HepG2 (cell line): ENCODE results near the gene FAT1. TPM values are rescaled to one million over a fixed set of nuclear protein-coding genes. Genes with fewer than 3 reads are reported as not detected.

ENCODE experiments used
- BCL6 ChIP-seq: IDR thresholded peaks from 2 replicates; pipeline ENCODE4 v1.6.1; 2016; ENCODE audit warnings: missing genetic modification reagents, missing compliant biosample characterization
- BORCS8-MEF2B ChIP-seq: sonication (generic); formaldehyde crosslinking; IDR thresholded peaks from 2 replicates; pipeline ENCODE4 v1.8.0; 2022; ENCODE audit warnings: mild to moderate bottlenecking, missing genetic modification reagents
- CCDC6 ChIP-seq: sonication (generic); formaldehyde crosslinking; IDR thresholded peaks from 2 replicates; pipeline ENCODE4 v1.8.1; 2022; ENCODE audit warnings: mild to moderate bottlenecking, missing genetic modification reagents, moderate library complexity
- CENPT ChIP-seq: sonication (generic); formaldehyde crosslinking; IDR thresholded peaks from 2 replicates; pipeline ENCODE4 v1.8.0; 2022; ENCODE audit warnings: low read depth, mild to moderate bottlenecking, moderate library complexity, missing genetic modification reagents
- FIP1L1 ChIP-seq: fragments of 200-400 bp; formaldehyde crosslinking; IDR thresholded peaks from 2 replicates; pipeline ENCODE4 v1.6.1; 2018; ENCODE audit warnings: low read depth, mild to moderate bottlenecking, low read length, moderate library complexity, borderline replicate concordance; ENCODE audit not compliant: insufficient read depth
- GTF3A ChIP-seq: sonication (generic); formaldehyde crosslinking; conservative IDR thresholded peaks from 2 replicates; pipeline ENCODE4 v1.4.0; 2020; ENCODE audit warnings: mild to moderate bottlenecking, missing genetic modification reagents
- HMG20B ChIP-seq: conservative IDR thresholded peaks from 2 replicates; pipeline ENCODE4 v1.6.1; 2016; ENCODE audit warnings: missing genetic modification reagents, missing compliant biosample characterization
- MTF2 ChIP-seq: sonication (generic); formaldehyde crosslinking; IDR thresholded peaks from 2 replicates; pipeline ENCODE4 v1.5.0; 2020; ENCODE audit warnings: missing genetic modification reagents, borderline replicate concordance
- RBM22 ChIP-seq: fragments of 200-400 bp; formaldehyde crosslinking; optimal IDR thresholded peaks from 2 replicates; pipeline ENCODE3; 2017; ENCODE audit warnings: mild to moderate bottlenecking, low read length, moderate library complexity
- ZNF556 ChIP-seq: sonication (generic); formaldehyde crosslinking; IDR thresholded peaks from 2 replicates; pipeline ENCODE4 v1.4.0; 2020; ENCODE audit warnings: mild to moderate bottlenecking, missing genetic modification reagents, borderline replicate concordance
- ZNF7 ChIP-seq: IDR thresholded peaks from 2 replicates; pipeline ENCODE4 v1.6.1; 2016; ENCODE audit warnings: missing biosample characterization, missing genetic modification reagents
- ZNF720 ChIP-seq: sonication (generic); formaldehyde crosslinking; IDR thresholded peaks from 2 replicates; pipeline ENCODE4 v1.4.0; 2020; ENCODE audit warnings: missing genetic modification reagents
- polyA plus RNA-seq, 8 experiments: library from polyadenylated mRNA; depleted of rRNA in 3 of 8; stranded (reverse) in 7 of 8; unstranded in 1 of 8; fragments of >200 nt; fragmentation: Illumina TruSeq in 4 of 8; extraction: Trizol in 4 of 8; gene quantifications; 2 replicates each; pipeline versions ENCODE4 v1.2.1 to v1.2.3, GENCODE V29; 2011 to 2016; ENCODE audit warnings: low read depth in 4 of 8, missing spikeins in 1 of 8, mixed read lengths in 1 of 8; ENCODE audit not compliant: insufficient read depth in 1 of 8
- total RNA-seq, 5 experiments: library from RNA; depleted of rRNA; stranded (reverse); fragments of >200 nt; fragmentation: Illumina TruSeq; extraction: Trizol; gene quantifications; 2 replicates each; pipeline ENCODE4 v1.2.3, GENCODE V29; 2016; ENCODE audit warnings: low read depth in 1 of 5
- TF ChIP-seq, protein P1 (sequence below): sonication (generic); formaldehyde crosslinking; IDR thresholded peaks from 2 replicates; pipeline ENCODE4 v1.4.0; 2020; ENCODE audit warnings: mild to moderate bottlenecking, missing genetic modification reagents, borderline replicate concordance
- TF ChIP-seq, protein P2 (sequence below): sonication (generic); formaldehyde crosslinking; IDR thresholded peaks from 2 replicates; pipeline ENCODE4 v1.4.0; 2020; ENCODE audit warnings: missing genetic modification reagents; ENCODE audit errors: not compliant biosample characterization
- TF ChIP-seq, protein P3 (sequence below): IDR thresholded peaks from 2 replicates; pipeline ENCODE4 v1.6.1; 2016; ENCODE audit warnings: control low read depth
- TF ChIP-seq, protein P4 (sequence below): sonication (generic); formaldehyde crosslinking; IDR thresholded peaks from 2 replicates; pipeline ENCODE4 v1.4.0; 2020; ENCODE audit warnings: missing genetic modification reagents
- TF ChIP-seq, protein P5 (sequence below): sonication (generic); formaldehyde crosslinking; IDR thresholded peaks from 2 replicates; pipeline ENCODE4 v1.4.0; 2020; ENCODE audit warnings: mild to moderate bottlenecking, missing genetic modification reagents, borderline replicate concordance
- TF ChIP-seq, protein P6 (sequence below): IDR thresholded peaks from 2 replicates; pipeline ENCODE4 v1.6.1; 2016

The FAT1 gene
- total and polyA plus RNA-seq, 2 of the 13 experiments (the other 11 are each of a cell fraction or from before 2014, with no cell fraction given): 185 to 216 TPM

DNA sequence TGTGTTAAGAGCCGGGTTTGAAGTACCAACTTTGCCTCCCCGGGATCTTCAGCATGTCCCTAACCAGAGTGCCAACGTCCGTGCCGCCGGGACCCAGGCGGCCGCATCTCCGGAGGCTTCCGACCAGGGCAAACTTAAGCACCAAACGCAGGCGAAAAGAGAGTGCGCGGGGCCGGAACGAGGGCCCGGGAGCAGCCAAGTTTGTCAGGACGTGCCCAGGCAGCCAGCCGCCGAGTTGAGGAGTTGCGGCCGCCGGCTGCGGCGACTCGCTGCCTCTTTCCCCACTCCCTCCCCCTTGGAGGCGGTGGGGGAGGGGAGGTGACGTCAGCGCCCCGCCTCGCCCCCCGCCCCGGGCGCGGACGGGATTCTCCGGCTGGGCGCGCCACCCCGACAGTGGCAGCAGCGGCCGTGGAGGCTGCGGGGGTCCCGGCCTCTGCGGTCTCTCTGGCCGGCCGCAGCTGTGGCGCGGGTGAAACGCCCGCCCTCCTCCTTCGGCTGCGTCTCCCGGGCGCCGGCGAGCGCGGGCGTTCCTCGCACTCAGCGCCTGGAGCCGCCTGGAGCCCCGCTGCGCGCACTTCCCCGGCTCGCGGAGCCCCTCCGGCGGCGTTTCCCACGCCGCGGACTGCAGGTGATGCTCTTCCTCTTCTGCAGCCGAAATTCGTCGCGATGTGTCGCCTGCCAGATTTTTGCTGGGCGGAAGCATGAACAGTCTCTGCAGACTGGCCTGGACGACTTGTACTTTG, 2.9 kb upstream of the FAT1 start (continued):
- TF ChIP-seq, protein P1, sequence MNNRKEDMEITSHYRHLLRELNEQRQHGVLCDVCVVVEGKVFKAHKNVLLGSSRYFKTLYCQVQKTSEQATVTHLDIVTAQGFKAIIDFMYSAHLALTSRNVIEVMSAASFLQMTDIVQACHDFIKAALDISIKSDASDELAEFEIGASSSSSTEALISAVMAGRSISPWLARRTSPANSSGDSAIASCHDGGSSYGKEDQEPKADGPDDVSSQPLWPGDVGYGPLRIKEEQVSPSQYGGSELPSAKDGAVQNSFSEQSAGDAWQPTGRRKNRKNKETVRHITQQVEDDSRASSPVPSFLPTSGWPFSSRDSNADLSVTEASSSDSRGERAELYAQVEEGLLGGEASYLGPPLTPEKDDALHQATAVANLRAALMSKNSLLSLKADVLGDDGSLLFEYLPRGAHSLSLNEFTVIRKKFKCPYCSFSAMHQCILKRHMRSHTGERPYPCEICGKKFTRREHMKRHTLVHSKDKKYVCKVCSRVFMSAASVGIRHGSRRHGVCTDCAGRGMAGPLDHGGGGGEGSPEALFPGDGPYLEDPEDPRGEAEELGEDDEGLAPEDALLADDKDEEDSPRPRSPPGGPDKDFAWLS (CRISPR knock-in tag): no peak
- no peak for TF ChIP-seq ZNF7
- TF ChIP-seq, protein P2, sequence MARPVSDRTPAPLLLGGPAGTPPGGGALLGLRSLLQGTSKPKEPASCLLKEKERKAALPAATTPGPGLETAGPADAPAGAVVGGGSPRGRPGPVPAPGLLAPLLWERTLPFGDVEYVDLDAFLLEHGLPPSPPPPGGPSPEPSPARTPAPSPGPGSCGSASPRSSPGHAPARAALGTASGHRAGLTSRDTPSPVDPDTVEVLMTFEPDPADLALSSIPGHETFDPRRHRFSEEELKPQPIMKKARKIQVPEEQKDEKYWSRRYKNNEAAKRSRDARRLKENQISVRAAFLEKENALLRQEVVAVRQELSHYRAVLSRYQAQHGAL (CRISPR knock-in tag): no peak
- no peak for TF ChIP-seq ZNF556 (CRISPR knock-in tag)
- TF ChIP-seq, protein P3, sequence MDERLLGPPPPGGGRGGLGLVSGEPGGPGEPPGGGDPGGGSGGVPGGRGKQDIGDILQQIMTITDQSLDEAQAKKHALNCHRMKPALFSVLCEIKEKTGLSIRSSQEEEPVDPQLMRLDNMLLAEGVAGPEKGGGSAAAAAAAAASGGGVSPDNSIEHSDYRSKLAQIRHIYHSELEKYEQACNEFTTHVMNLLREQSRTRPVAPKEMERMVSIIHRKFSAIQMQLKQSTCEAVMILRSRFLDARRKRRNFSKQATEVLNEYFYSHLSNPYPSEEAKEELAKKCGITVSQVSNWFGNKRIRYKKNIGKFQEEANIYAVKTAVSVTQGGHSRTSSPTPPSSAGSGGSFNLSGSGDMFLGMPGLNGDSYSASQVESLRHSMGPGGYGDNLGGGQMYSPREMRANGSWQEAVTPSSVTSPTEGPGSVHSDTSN (CRISPR knock-in tag): no peak
- TF ChIP-seq, protein P4, sequence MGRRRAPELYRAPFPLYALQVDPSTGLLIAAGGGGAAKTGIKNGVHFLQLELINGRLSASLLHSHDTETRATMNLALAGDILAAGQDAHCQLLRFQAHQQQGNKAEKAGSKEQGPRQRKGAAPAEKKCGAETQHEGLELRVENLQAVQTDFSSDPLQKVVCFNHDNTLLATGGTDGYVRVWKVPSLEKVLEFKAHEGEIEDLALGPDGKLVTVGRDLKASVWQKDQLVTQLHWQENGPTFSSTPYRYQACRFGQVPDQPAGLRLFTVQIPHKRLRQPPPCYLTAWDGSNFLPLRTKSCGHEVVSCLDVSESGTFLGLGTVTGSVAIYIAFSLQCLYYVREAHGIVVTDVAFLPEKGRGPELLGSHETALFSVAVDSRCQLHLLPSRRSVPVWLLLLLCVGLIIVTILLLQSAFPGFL: no peak
- peak; percentile 75; the same call in 1 of the 2 replicates for TF ChIP-seq BORCS8-MEF2B
- TF ChIP-seq, protein P5, sequence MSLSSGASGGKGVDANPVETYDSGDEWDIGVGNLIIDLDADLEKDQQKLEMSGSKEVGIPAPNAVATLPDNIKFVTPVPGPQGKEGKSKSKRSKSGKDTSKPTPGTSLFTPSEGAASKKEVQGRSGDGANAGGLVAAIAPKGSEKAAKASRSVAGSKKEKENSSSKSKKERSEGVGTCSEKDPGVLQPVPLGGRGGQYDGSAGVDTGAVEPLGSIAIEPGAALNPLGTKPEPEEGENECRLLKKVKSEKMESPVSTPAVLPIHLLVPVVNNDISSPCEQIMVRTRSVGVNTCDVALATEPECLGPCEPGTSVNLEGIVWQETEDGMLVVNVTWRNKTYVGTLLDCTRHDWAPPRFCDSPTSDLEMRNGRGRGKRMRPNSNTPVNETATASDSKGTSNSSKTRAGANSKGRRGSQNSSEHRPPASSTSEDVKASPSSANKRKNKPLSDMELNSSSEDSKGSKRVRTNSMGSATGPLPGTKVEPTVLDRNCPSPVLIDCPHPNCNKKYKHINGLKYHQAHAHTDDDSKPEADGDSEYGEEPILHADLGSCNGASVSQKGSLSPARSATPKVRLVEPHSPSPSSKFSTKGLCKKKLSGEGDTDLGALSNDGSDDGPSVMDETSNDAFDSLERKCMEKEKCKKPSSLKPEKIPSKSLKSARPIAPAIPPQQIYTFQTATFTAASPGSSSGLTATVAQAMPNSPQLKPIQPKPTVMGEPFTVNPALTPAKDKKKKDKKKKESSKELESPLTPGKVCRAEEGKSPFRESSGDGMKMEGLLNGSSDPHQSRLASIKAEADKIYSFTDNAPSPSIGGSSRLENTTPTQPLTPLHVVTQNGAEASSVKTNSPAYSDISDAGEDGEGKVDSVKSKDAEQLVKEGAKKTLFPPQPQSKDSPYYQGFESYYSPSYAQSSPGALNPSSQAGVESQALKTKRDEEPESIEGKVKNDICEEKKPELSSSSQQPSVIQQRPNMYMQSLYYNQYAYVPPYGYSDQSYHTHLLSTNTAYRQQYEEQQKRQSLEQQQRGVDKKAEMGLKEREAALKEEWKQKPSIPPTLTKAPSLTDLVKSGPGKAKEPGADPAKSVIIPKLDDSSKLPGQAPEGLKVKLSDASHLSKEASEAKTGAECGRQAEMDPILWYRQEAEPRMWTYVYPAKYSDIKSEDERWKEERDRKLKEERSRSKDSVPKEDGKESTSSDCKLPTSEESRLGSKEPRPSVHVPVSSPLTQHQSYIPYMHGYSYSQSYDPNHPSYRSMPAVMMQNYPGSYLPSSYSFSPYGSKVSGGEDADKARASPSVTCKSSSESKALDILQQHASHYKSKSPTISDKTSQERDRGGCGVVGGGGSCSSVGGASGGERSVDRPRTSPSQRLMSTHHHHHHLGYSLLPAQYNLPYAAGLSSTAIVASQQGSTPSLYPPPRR (CRISPR knock-in tag): peak; percentile 79
- TF ChIP-seq RBM22: no peak
- TF ChIP-seq HMG20B (CRISPR knock-in tag): peak; percentile 22; the same call in 1 of the 2 replicates
- peak; percentile 27; the same call in 1 of the 2 replicates for TF ChIP-seq CCDC6 (CRISPR knock-in tag)
- TF ChIP-seq ZNF720 (CRISPR knock-in tag): no peak
- TF ChIP-seq GTF3A (CRISPR knock-in tag): no peak; the same call in 1 of the 2 replicates
- peak; percentile 69 for TF ChIP-seq BCL6 (CRISPR knock-in tag)
- 0 out of 2 replicates have a peak, but pooled peaks have one; percentile 37 for TF ChIP-seq CENPT
- 0 out of 2 replicates have a peak, but pooled peaks have one; percentile 15 for TF ChIP-seq FIP1L1
- TF ChIP-seq, protein P6, sequence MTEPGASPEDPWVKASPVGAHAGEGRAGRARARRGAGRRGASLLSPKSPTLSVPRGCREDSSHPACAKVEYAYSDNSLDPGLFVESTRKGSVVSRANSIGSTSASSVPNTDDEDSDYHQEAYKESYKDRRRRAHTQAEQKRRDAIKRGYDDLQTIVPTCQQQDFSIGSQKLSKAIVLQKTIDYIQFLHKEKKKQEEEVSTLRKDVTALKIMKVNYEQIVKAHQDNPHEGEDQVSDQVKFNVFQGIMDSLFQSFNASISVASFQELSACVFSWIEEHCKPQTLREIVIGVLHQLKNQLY (CRISPR knock-in tag): no peak
- TF ChIP-seq MTF2 (CRISPR knock-in tag): no peak
